HCT116 (cell line): ENCODE measurements around the gene AGAP1. TPM values are rescaled to one million over a fixed set of nuclear protein-coding genes. Genes with fewer than 3 reads are reported as not detected.

Experiments
- ATAC-seq: fragments of 200-7000 bp; cut with Tn5 transposase; 2 replicates; pipeline ENCODE4 v1.9.1; 2020; ENCODE audit warnings: mild to moderate bottlenecking, moderate library complexity
- BruUV-seq: library from RNA; stranded (reverse); fragments of 400-500 nt; replicated peaks from 2 replicates; lab custom pipeline; 2021; lab: Mats Ljungman, UMichigan
- CTCF ChIA-PET: fragments of 300-600 bp; sonication (Branson Sonifier 250); formaldehyde crosslinking; loops from one replicate; lab custom pipeline; 2021; ENCODE audit warnings: antibody characterized with exemption; lab: Charles Lee
- POLR2A ChIA-PET: fragments of 300-600, 350-600 bp; sonication (Branson Sonifier 250); formaldehyde crosslinking; loops from one replicate; lab custom pipeline; 2021; ENCODE audit warnings: antibody characterized with exemption; lab: Charles Lee
- RAD21 ChIA-PET, 2 experiments: fragments of 300-600 bp; sonication (Branson Sonifier 250); formaldehyde crosslinking; loops; one replicate each; lab custom pipeline; 2023; ENCODE audit warnings: low total read pairs in 2 of 2; ENCODE audit not compliant: uncharacterized antibody in 2 of 2, unreplicated experiment in 2 of 2, low non-redundant PET in 1 of 2; lab: Charles Lee
- DNase-seq: peaks from one replicate; pipeline ENCODE4 v3.0.0-alpha.2; 2010; ENCODE audit warnings: low read depth, low spot score
- H2AFZ ChIP-seq: fragments of 200-600 bp; shearing (Covaris generic), sonication (generic); 2 replicates; pipeline ENCODE4 v1.6.1; 2017; ENCODE audit warnings: low read depth, mixed run types, mixed read lengths, antibody characterized with exemption, low read length; ENCODE audit not compliant: poor library complexity, severe bottlenecking
- H3K27ac ChIP-seq: 2 replicates; pipeline ENCODE4 v1.5.1; 2012; ENCODE audit warnings: low read depth, low read length
- H3K27me3 ChIP-seq: fragments of 200-600 bp; sonication (generic); 2 replicates; pipeline ENCODE4 v1.6.1; 2016; ENCODE audit warnings: mixed run types, low read length, mixed read lengths; ENCODE audit not compliant: insufficient read depth
- H3K36me3 ChIP-seq, 2 experiments: fragments of 200-500 bp in 1 of 2; fragments of 200-600 bp in 1 of 2; sonication (Bioruptor generic) in 1 of 2; sonication (generic) in 1 of 2; 2 replicates each; pipeline versions ENCODE4 v1.5.1 to v1.6.1; 2014 to 2016; ENCODE audit warnings: low read length in 2 of 2, inconsistent platforms in 1 of 2, mixed read lengths in 1 of 2, mixed run types in 1 of 2; ENCODE audit not compliant: insufficient read depth in 2 of 2, control insufficient read depth in 1 of 2
- H3K4me1 ChIP-seq, 2 experiments: fragments of 200-600 bp in 1 of 2; sonication (generic) in 1 of 2; 2 replicates each; pipeline versions ENCODE4 v1.5.1 to v1.6.1; 2012 to 2017; ENCODE audit warnings: low read length in 2 of 2, inconsistent platforms in 1 of 2, mild to moderate bottlenecking in 1 of 2, mixed read lengths in 1 of 2, mixed run types in 1 of 2, moderate library complexity in 1 of 2; ENCODE audit not compliant: insufficient read depth in 2 of 2, control insufficient read depth in 1 of 2
- H3K4me2 ChIP-seq: fragments of 200-600 bp; sonication (generic); 2 replicates; pipeline ENCODE4 v1.6.1; 2017; ENCODE audit warnings: mixed run types, low read length, mixed read lengths
- H3K4me3 ChIP-seq, 2 experiments: fragments of 200-600 bp in 1 of 2; sonication (generic) in 1 of 2; replicated peaks in 1 of 2; 2 replicates each; pipeline ENCODE4 v1.5.1; 2011 to 2016; ENCODE audit warnings: low read length in 2 of 2, control low read depth in 1 of 2, low read depth in 1 of 2, mild to moderate bottlenecking in 1 of 2, mixed read lengths in 1 of 2, mixed run types in 1 of 2
- H3K79me2 ChIP-seq: fragments of 200-600 bp; sonication (generic); 2 replicates; pipeline ENCODE4 v1.6.1; 2017; ENCODE audit warnings: mild to moderate bottlenecking, mixed run types, low read length, moderate library complexity, mixed read lengths; ENCODE audit not compliant: insufficient read depth
- H3K9ac ChIP-seq: fragments of 200-600 bp; sonication (generic); 2 replicates; pipeline ENCODE4 v1.6.1; 2016; ENCODE audit warnings: low read length, mixed read lengths
- H3K9me2 ChIP-seq: fragments of 200-600 bp; sonication (generic), shearing (Covaris generic); 2 replicates; pipeline ENCODE4 v1.6.1; 2017; ENCODE audit warnings: mixed run types, mild to moderate bottlenecking, moderate library complexity; ENCODE audit not compliant: insufficient read depth
- H3K9me3 ChIP-seq, 2 experiments: fragments of 200-500 bp in 1 of 2; fragments of 200-600 bp in 1 of 2; sonication (Bioruptor generic) in 1 of 2; sonication (generic) in 1 of 2; 2 replicates each; pipeline ENCODE4 v1.6.1; 2014 to 2017; ENCODE audit warnings: low read length in 2 of 2, mixed read lengths in 2 of 2, inconsistent platforms in 1 of 2, low read depth in 1 of 2, mild to moderate bottlenecking in 1 of 2, mixed run types in 1 of 2, moderate library complexity in 1 of 2; ENCODE audit not compliant: control insufficient read depth in 1 of 2, insufficient read depth in 1 of 2
- H4K20me1 ChIP-seq: fragments of 200-600 bp; sonication (generic), shearing (Covaris generic); 2 replicates; pipeline ENCODE4 v1.6.1; 2017; ENCODE audit warnings: mixed run types, mild to moderate bottlenecking, moderate library complexity; ENCODE audit not compliant: insufficient read depth
- CBX3 ChIP-seq: IDR thresholded peaks from 2 replicates; pipeline ENCODE4 v1.6.1; 2012; ENCODE audit warnings: low read depth
- EGR1 ChIP-seq: IDR thresholded peaks from 2 replicates; pipeline ENCODE4 v1.6.1; 2012; ENCODE audit warnings: low read depth
- ELF1 ChIP-seq: IDR thresholded peaks from 2 replicates; pipeline ENCODE4 v1.6.1; 2012; ENCODE audit warnings: low read depth, borderline replicate concordance
- EZH2 ChIP-seq: fragments of 200-600 bp; sonication (generic); IDR thresholded peaks from 2 replicates; pipeline ENCODE4 v1.6.1; 2017; ENCODE audit warnings: antibody characterized with exemption, mixed run types
- EZH2phosphoT487 ChIP-seq: fragments of 200-600 bp; IDR thresholded peaks from 2 replicates; pipeline ENCODE4 v1.6.1; 2018; ENCODE audit warnings: antibody characterized with exemption, borderline replicate concordance
- FOSL1 ChIP-seq: IDR thresholded peaks from 2 replicates; pipeline ENCODE4 v1.6.1; 2012; ENCODE audit warnings: low read depth
- JUND ChIP-seq: IDR thresholded peaks from 2 replicates; pipeline ENCODE4 v1.6.1; 2012
- POLR2A ChIP-seq: IDR thresholded peaks from 2 replicates; pipeline ENCODE4 v1.7.0; 2011; ENCODE audit warnings: borderline replicate concordance; ENCODE audit not compliant: insufficient read depth, insufficient read length; ENCODE audit errors: extremely low read depth
- POLR2AphosphoS5 ChIP-seq: IDR thresholded peaks from 2 replicates; pipeline ENCODE4 v1.6.1; 2011; ENCODE audit warnings: mild to moderate bottlenecking, low read depth, low read length, moderate library complexity
- RAD21 ChIP-seq: IDR thresholded peaks from 2 replicates; pipeline ENCODE4 v1.6.1; 2012; ENCODE audit warnings: low read depth, mild to moderate bottlenecking
- SIN3A ChIP-seq: IDR thresholded peaks from 2 replicates; pipeline ENCODE4 v1.6.1; 2012; ENCODE audit warnings: low read depth
- SP1 ChIP-seq: IDR thresholded peaks from 2 replicates; pipeline ENCODE4 v1.6.1; 2012; ENCODE audit warnings: low read depth
- SRF ChIP-seq: IDR thresholded peaks from 2 replicates; pipeline ENCODE4 v1.6.1; 2012; ENCODE audit warnings: low read depth
- TCF7L2 ChIP-seq: IDR thresholded peaks from 2 replicates; pipeline ENCODE4 v1.7.0; 2011; ENCODE audit warnings: borderline replicate concordance, inconsistent platforms; ENCODE audit not compliant: insufficient read depth, insufficient read length; ENCODE audit errors: extremely low read depth
- YY1 ChIP-seq: IDR thresholded peaks from 2 replicates; pipeline ENCODE4 v1.6.1; 2011; ENCODE audit warnings: low read length, low read depth, moderate library complexity, mild to moderate bottlenecking; ENCODE audit not compliant: insufficient replicate concordance; ENCODE audit errors: extremely low read depth
- ZFX ChIP-seq: fragments of 450-650 bp; IDR thresholded peaks from 2 replicates; pipeline ENCODE4 v1.6.1; 2017
- ZNF274 ChIP-seq: fragments of 200-500 bp; sonication (Bioruptor generic); IDR thresholded peaks from 2 replicates; pipeline ENCODE4 v1.6.1; 2014; ENCODE audit warnings: mild to moderate bottlenecking, low read depth, low read length, inconsistent platforms
- intact Hi-C: fragments of 100-400 bp; cut with micrococcal nuclease; formaldehyde crosslinking; loops from 2 replicates; pipeline ENCODE4 v1.10.0; 2022
- total RNA-seq: library from RNA; stranded (reverse); gene quantifications from one replicate; pipeline ENCODE4 v1.2.1, GENCODE V29; 2021; ENCODE audit not compliant: unreplicated experiment
- TF ChIP-seq, protein P1 (sequence below): IDR thresholded peaks from 2 replicates; pipeline ENCODE4 v1.6.1; 2012

The AGAP1 gene
- total RNA-seq, 1 experiment from 2014 or later: 43.8 TPM

DNA sequence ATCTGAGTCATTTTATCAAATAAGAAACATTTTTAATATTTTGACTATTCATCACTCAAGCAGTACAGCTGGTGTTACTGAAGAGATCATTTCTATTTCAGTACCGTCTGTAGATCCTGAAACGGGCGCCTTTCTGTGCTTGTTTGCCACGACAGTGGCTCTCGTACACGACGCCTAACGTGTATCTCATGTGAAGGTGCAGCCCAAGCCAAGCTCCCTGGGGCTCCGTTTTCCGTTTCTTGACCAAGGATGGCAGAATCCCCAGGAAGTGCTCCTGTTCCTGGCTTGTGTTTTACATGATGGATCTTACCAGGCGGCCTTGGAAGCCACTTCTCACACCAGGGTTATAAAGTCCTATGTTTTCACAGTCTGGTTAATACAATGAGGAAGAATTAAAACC, 353.7 kb downstream of the AGAP1 start:
- RAD21 ChIA-PET: no interaction called here
- no peak overlapping the region for H3K9ac ChIP-seq
- no peaks in the 10 kb centered on the region for H3K4me1 ChIP-seq
- no peak for TF ChIP-seq POLR2AphosphoS5
- no peak for TF ChIP-seq SP1
- no peak for TF ChIP-seq ZFX
- no peak for TF ChIP-seq RAD21
- no peak for TF ChIP-seq FOSL1
- no peak for TF ChIP-seq POLR2A
- no peak for TF ChIP-seq EGR1
- TF ChIP-seq SRF: no peak
- TF ChIP-seq JUND: no peak
- TF ChIP-seq EZH2phosphoT487: no peak
- TF ChIP-seq CBX3: no peak
- TF ChIP-seq TCF7L2: no peak
- no peak for TF ChIP-seq YY1
- no peak for TF ChIP-seq SIN3A
- TF ChIP-seq ELF1: no peak
- no peak for TF ChIP-seq EZH2
- no peak for TF ChIP-seq ZNF274
- TF ChIP-seq, protein P1, sequence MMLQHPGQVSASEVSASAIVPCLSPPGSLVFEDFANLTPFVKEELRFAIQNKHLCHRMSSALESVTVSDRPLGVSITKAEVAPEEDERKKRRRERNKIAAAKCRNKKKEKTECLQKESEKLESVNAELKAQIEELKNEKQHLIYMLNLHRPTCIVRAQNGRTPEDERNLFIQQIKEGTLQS: no peak
- no peaks in the 10 kb centered on the region for H3K79me2 ChIP-seq
- no peak overlapping the region for H3K4me2 ChIP-seq
- POLR2A ChIA-PET: no interaction called here
- H3K9me2 ChIP-seq: no peaks in the 10 kb centered on the region
- DNase-seq (no peak), ATAC-seq (no peak)
- no peak overlapping the region for H2AFZ ChIP-seq
- intact Hi-C loops: no loop called here
- no peak overlapping the region for H3K4me3 ChIP-seq
- CTCF ChIA-PET: no interaction called here
- H3K27me3 ChIP-seq: no peaks in the 10 kb centered on the region
- no peaks in the 10 kb centered on the region for H3K36me3 ChIP-seq
- H3K27ac ChIP-seq: no peak overlapping the region
- BruUV-seq: no TSS peak
- H3K9me3 ChIP-seq: no peaks in the 10 kb centered on the region
- H4K20me1 ChIP-seq: no peaks in the 10 kb centered on the region
